Nephron (organoid): ENCODE measurements around the gene CRCP.

ENCODE experiments used
- H3K27ac Mint-ChIP-seq, 3 experiments: 2 replicates each; pipeline ENCODE4 v1.8.0; 2020; ENCODE audit warnings: mixed read lengths in 3 of 3, mild to moderate bottlenecking in 2 of 3, moderate library complexity in 1 of 3
- H3K27me3 Mint-ChIP-seq: 2 replicates; pipeline ENCODE4 v1.8.0; 2021; ENCODE audit warnings: low read depth, mild to moderate bottlenecking, moderate library complexity, mixed read lengths
- H3K36me3 Mint-ChIP-seq: 2 replicates; pipeline ENCODE4 v1.8.0; 2020; ENCODE audit warnings: low read depth, mixed read lengths
- H3K4me1 Mint-ChIP-seq: 2 replicates; pipeline ENCODE4 v1.8.0; 2020; ENCODE audit warnings: mixed read lengths
- H3K4me3 Mint-ChIP-seq, 3 experiments: 2 replicates each; pipeline ENCODE4 v1.8.0; 2020; ENCODE audit warnings: mild to moderate bottlenecking in 3 of 3, mixed read lengths in 3 of 3, moderate library complexity in 2 of 3
- H3K9me3 Mint-ChIP-seq: 2 replicates; pipeline ENCODE4 v1.8.0; 2020; ENCODE audit warnings: mixed read lengths
- CTCF ChIP-seq, 3 experiments: fragments of 200-600 bp; sonication (generic); IDR thresholded peaks; one replicate each; pipeline ENCODE4 v1.5.0; 2021; ENCODE audit warnings: antibody characterized with exemption in 3 of 3; ENCODE audit not compliant: unreplicated experiment in 3 of 3

CRCP gene

GRCh38 chr7:66088861-66089838 lies 25.5 kb upstream of the CRCP start:
- Mint-ChIP-seq H3K27me3 (no peaks in the 10 kb centered on the region), H3K36me3 (no peaks in the 10 kb centered on the region), H3K9me3 (no peaks in the 10 kb centered on the region), H3K4me3 (no peak overlapping the region), H3K27ac (no peak overlapping the region), H3K4me1 (no peaks in the 10 kb centered on the region)
- TF ChIP-seq CTCF (IDR thresholded peaks at IDR 0.05; ENCODE audit: unreplicated experiment in 3 of 3), result no peak

- TF ChIP-seq CTCF (IDR thresholded peaks at IDR 0.05; ENCODE audit: unreplicated experiment in 3 of 3), result no peak
- Mint-ChIP-seq H3K27me3 (no peaks in the 10 kb centered on the region), H3K4me1 (no peaks in the 10 kb centered on the region), H3K36me3 (no peaks in the 10 kb centered on the region), H3K27ac (no peak overlapping the region), H3K9me3 (no peaks in the 10 kb centered on the region), H3K4me3 (no peak overlapping the region)
Observed at GRCh38 chr7:66092654-66093053, 22.0 kb upstream of the CRCP start.

- no peaks in the 10 kb centered on the region for H3K27me3 Mint-ChIP-seq
- TF ChIP-seq CTCF (IDR thresholded peaks at IDR 0.05; ENCODE audit: unreplicated experiment in 3 of 3), result no peak
- no peak overlapping the region for H3K27ac Mint-ChIP-seq
- H3K9me3 Mint-ChIP-seq, result no peaks in the 10 kb centered on the region
- no peak overlapping the region for H3K4me3 Mint-ChIP-seq
- H3K4me1 Mint-ChIP-seq, result peaks cover 5% of the 10 kb centered on the region
- no peaks in the 10 kb centered on the region for H3K36me3 Mint-ChIP-seq
Observed at GRCh38 chr7:66095010-66095409, 19.6 kb upstream of the CRCP start.

- H3K27me3 Mint-ChIP-seq, result no peaks in the 10 kb centered on the region
- no peak for TF ChIP-seq CTCF (IDR thresholded peaks at IDR 0.05; ENCODE audit: unreplicated experiment in 3 of 3)
- no peak overlapping the region for H3K4me3 Mint-ChIP-seq
- no peaks in the 10 kb centered on the region for H3K9me3 Mint-ChIP-seq
- peak overlapping the region in 1 of 3 experiments; percentile 93 for H3K27ac Mint-ChIP-seq
- H3K36me3 Mint-ChIP-seq, result no peaks in the 10 kb centered on the region
- peaks cover 6% of the 10 kb centered on the region for H3K4me1 Mint-ChIP-seq
Observed at GRCh38 chr7:66099232-66099550, 15.5 kb upstream of the CRCP start.

GRCh38 chr7:66099551-66100407 lies 14.9 kb upstream of the CRCP start:
- TF ChIP-seq CTCF (IDR thresholded peaks at IDR 0.05; ENCODE audit: unreplicated experiment in 3 of 3), result no peak
- Mint-ChIP-seq H3K27ac (peak overlapping the region; percentile 58 to 93 (median 89)), H3K27me3 (no peaks in the 10 kb centered on the region), H3K36me3 (no peaks in the 10 kb centered on the region), H3K4me3 (peak overlapping the region; percentile 82 to 84 (median 84)), H3K4me1 (peaks cover 6% of the 10 kb centered on the region), H3K9me3 (no peaks in the 10 kb centered on the region)
